Chondrocyte (in vitro differentiated cells): ENCODE data around the gene CHST12. TPM values are rescaled to one million over a fixed set of nuclear protein-coding genes. Genes with fewer than 3 reads are reported as not detected.

Experiments used
- DNase-seq: peaks from one replicate; pipeline ENCODE4 v3.0.0; 2021; ENCODE audit warnings: mixed read lengths, low spot score
- H3K27ac Mint-ChIP-seq: one replicate; pipeline ENCODE4 v1.8.0; 2021; ENCODE audit warnings: mild to moderate bottlenecking, moderate library complexity, mixed read lengths; ENCODE audit not compliant: unreplicated experiment
- H3K27me3 Mint-ChIP-seq: 2 replicates; pipeline ENCODE4 v1.8.0; 2021; ENCODE audit warnings: low read depth, mixed read lengths
- H3K36me3 Mint-ChIP-seq: 2 replicates; pipeline ENCODE4 v1.8.0; 2021; ENCODE audit warnings: low read depth, mixed read lengths
- H3K4me1 Mint-ChIP-seq: 2 replicates; pipeline ENCODE4 v1.8.0; 2021; ENCODE audit warnings: low read depth, mild to moderate bottlenecking, mixed read lengths
- H3K4me3 Mint-ChIP-seq: one replicate; pipeline ENCODE4 v1.8.0; 2021; ENCODE audit warnings: mild to moderate bottlenecking, moderate library complexity, mixed read lengths; ENCODE audit not compliant: unreplicated experiment
- H3K9me3 Mint-ChIP-seq: 2 replicates; pipeline ENCODE4 v1.8.0; 2021; ENCODE audit warnings: low read depth, mixed read lengths
- CTCF ChIP-seq: fragments of 200-600 bp; sonication (generic); IDR thresholded peaks from 2 replicates; pipeline ENCODE4 v1.5.0; 2021; ENCODE audit warnings: antibody characterized with exemption, mild to moderate bottlenecking, moderate library complexity
- total RNA-seq: library from RNA; stranded (reverse); gene quantifications from 3 replicates; pipeline ENCODE4 v1.2.1, GENCODE V29; 2021

CHST12 gene
- total RNA-seq, 1 donor from 2014 or later = 22.4 TPM

GRCh38 chr7:2495418-2496299, 92.2 kb downstream of the CHST12 start:
- peaks cover 15% of the 10 kb centered on the region for H3K4me1 Mint-ChIP-seq
- peaks cover 7% of the 10 kb centered on the region for H3K9me3 Mint-ChIP-seq
- no peak overlapping the region for H3K4me3 Mint-ChIP-seq
- TF ChIP-seq CTCF = no peak
- no peak overlapping the region for H3K27ac Mint-ChIP-seq
- no peak for DNase-seq
- no peaks in the 10 kb centered on the region for H3K36me3 Mint-ChIP-seq
- no peaks in the 10 kb centered on the region for H3K27me3 Mint-ChIP-seq

GRCh38 chr7:2496375-2496774, 93.0 kb downstream of the CHST12 start:
- H3K27me3 Mint-ChIP-seq = no peaks in the 10 kb centered on the region
- no peak overlapping the region for H3K4me3 Mint-ChIP-seq
- H3K4me1 Mint-ChIP-seq = peaks cover 15% of the 10 kb centered on the region
- DNase-seq = no peak
- TF ChIP-seq CTCF = no peak
- H3K27ac Mint-ChIP-seq = no peak overlapping the region
- H3K9me3 Mint-ChIP-seq = peaks cover 6% of the 10 kb centered on the region
- no peaks in the 10 kb centered on the region for H3K36me3 Mint-ChIP-seq

GRCh38 chr7:2497065-2497464, 93.7 kb downstream of the CHST12 start:
- Mint-ChIP-seq H3K27me3 (no peaks in the 10 kb centered on the region), H3K4me1 (peaks cover 15% of the 10 kb centered on the region)

GRCh38 chr7:2497500-2498336, 94.3 kb downstream of the CHST12 start:
- H3K27ac Mint-ChIP-seq = no peak overlapping the region
- no peak for TF ChIP-seq CTCF
- DNase-seq = no peak
- H3K4me1 Mint-ChIP-seq = peaks cover 14% of the 10 kb centered on the region
- no peaks in the 10 kb centered on the region for H3K27me3 Mint-ChIP-seq
- H3K9me3 Mint-ChIP-seq = no peaks in the 10 kb centered on the region
- no peak overlapping the region for H3K4me3 Mint-ChIP-seq
- no peaks in the 10 kb centered on the region for H3K36me3 Mint-ChIP-seq

More at GRCh38 chr7:2497065-2497464, 93.7 kb downstream of the CHST12 start:
- no peaks in the 10 kb centered on the region for H3K36me3 Mint-ChIP-seq
- no peak for TF ChIP-seq CTCF
- no peak overlapping the region for H3K4me3 Mint-ChIP-seq
- no peak overlapping the region for H3K27ac Mint-ChIP-seq
- H3K9me3 Mint-ChIP-seq = peaks cover under 1% of the 10 kb centered on the region
- DNase-seq = no peak

Other genes with a start within 250 kb of the CHST12 start
- 22.7 to 31.0 TPM (median 23.8 TPM) in 3 replicates for gene MAD1L1, start 170.7 kb upstream of the CHST12 start, total RNA-seq
- 17.7 to 19.8 TPM (median 17.8 TPM) in 3 replicates for gene MRM2, start 161.4 kb upstream of the CHST12 start, total RNA-seq
- gene NUDT1, start 161.4 kb upstream of the CHST12 start, total RNA-seq = 9.5 to 15.2 TPM (median 10.0 TPM) in 3 replicates
- gene SNX8, start 89.2 kb upstream of the CHST12 start, total RNA-seq = 34.4 to 45.4 TPM (median 37.2 TPM) in 3 replicates
- gene EIF3B, start 48.8 kb upstream of the CHST12 start, total RNA-seq = 120 to 135 TPM (median 121 TPM) in 3 replicates
- gene GRIFIN, start 72.8 kb downstream of the CHST12 start, total RNA-seq = not detected in 3 replicates
- gene LFNG, start 116.2 kb downstream of the CHST12 start, total RNA-seq = 36.7 to 39.9 TPM (median 39.9 TPM) in 3 replicates
- gene BRAT1, start 151.9 kb downstream of the CHST12 start, total RNA-seq = 19.6 to 30.6 TPM (median 21.0 TPM) in 3 replicates
- 9.3 to 20.2 TPM (median 10.0 TPM) in 3 replicates for gene IQCE, start 155.4 kb downstream of the CHST12 start, total RNA-seq
- gene TTYH3, start 228.4 kb downstream of the CHST12 start, total RNA-seq = 196 to 209 TPM (median 198 TPM) in 3 replicates